Inferior parietal cortex (tissue), 1 donor: ENCODE data around the gene COL26A1.
"Not testable (repeated sequence)": the region's sequence is repeated elsewhere in the genome, so short reads cannot be mapped to it uniquely, and the experiment has no call there.

Experiments used
- DNase-seq: peaks from one replicate; pipeline ENCODE4 v3.0.0-alpha.2; 2016; ENCODE audit errors: extremely low spot score

The COL26A1 gene

GRCh38 chr7:101402081-101402779 is 39.6 kb downstream of the COL26A1 start:
- no peak for DNase-seq

DNA sequence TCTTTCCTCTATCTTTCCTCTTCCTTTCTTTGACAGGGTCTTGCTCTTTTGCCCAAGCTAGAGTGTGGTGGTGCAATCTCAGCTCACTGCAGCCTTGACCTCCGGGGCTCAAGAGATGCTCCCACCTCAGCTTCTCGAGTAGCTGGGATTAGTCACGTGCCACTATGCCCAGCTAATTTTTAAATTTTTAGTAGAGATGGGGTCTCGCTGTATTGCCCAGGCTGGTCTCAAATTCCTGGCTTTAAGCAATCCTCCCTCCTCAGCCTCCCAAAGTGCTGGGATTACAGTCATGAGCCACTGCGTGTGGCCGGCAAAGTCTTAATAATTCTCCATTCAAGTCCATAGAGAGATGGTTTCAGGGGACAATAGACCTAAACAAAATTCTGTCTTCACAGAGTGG is 40.2 kb downstream of the COL26A1 start:
- DNase-seq: no peak

DNA sequence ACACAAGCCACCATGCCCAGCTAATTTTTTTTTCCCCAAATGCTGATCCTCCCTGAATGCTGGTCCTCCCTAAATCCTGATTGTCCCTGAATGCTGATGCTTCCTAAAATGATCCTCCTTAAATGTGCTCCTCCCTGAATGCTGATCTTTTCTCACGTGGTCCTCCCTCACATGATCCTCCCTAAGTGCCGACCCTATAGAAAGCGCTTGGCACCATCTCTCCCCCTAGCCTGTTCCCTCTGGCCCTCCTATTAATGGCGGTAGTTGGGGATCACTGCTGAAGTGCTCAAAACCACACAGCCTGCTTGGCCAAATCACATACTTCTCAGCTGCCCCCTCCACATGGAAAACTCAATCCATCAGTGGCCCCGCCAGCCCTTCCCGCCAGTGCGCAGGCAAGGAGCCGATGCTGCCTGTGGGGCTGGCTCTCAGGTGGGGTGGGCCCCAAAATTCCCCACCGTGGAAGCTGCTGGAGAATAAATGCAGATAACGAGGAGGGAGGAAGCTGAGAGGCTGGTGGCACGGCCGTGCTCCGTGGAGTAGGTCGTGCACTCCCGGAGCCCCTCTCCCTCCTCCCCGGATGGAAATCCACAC is 42.9 kb downstream of the COL26A1 start:
- no peak for DNase-seq

DNA sequence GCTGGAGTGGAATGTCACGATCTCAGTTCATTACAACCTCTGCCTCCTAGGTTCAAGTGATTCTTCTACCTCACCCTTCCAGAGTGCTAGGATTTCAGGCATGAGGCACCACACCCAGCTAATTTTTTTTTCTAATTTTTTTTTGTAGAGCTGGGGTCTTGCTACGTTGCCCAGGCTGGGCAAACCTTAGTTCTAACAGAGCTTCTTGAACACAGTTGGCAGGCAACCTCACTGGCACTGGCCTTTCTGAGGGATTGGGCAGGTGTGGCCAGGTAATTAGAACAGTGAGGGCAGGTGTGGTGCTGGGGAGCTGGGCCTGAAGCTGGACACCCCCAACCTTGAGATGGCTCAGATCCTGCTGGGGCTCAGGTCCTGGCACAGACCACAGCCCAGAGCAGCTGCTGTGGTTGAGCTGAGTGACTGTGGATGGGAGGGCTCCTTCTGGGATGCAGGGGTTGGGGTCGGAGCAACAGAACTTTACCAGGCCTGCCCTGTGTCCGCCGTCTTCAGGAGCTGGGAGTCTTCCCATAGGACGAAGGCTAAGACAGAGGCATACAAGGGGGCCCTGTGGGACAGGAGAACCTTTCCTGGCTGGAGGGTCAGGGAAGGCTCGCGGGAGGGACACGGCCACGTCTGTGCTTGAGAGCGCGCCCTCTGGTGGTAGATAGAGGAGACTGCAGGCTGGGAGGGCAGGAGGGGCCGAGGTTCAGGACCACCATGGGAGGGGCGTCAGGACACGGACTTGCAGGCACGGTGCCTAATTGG is 48.2 kb downstream of the COL26A1 start:
- DNase-seq: no peak

- no peak for DNase-seq
Observed at GRCh38 chr7:101411508-101411874, 48.8 kb downstream of the COL26A1 start.

DNA sequence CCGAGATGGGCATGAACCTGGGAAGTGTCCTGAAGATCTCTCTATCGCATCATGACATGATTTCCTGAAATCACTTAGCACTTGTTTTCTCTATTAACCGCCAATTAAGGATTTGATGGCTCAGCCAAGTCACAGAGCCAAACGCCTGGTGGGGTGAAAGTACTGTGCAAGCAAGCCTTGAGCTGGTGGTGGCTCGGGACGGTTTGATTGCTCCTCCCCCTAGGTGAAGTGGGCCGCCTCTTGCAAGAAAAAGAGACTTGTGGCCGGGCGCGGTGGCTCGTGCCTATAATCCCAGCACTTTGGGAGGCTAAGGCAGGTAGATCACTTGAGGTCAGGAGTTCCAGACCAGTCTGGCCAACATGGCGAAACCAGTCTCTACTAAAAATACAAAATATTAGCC is 50.3 kb downstream of the COL26A1 start:
- no peak for DNase-seq

- DNase-seq: no peak
Observed at GRCh38 chr7:101418694-101419093, 56.0 kb downstream of the COL26A1 start.

- no peak for DNase-seq
Observed at GRCh38 chr7:101419831-101420230, 57.2 kb downstream of the COL26A1 start.

DNA sequence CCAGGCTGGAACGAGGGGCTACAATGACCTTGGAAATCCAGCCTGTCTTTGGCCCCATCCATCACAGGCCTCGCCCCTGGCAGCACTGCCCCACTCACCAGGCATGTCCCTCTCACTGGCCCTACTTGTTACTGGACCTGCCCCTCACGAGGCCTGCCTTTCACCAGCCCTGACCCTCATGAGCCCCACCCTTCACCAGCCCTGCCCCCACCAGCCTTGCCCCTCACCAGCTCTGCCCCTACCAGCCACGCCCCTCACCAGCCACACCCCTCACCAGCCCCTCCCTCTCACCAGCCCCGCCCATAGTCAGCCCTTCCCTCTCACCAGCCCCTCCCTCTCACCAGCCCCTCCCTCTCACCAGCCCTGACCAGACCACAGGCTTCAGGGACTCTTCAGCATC is 57.8 kb downstream of the COL26A1 start:
- DNase-seq: no peak

DNA sequence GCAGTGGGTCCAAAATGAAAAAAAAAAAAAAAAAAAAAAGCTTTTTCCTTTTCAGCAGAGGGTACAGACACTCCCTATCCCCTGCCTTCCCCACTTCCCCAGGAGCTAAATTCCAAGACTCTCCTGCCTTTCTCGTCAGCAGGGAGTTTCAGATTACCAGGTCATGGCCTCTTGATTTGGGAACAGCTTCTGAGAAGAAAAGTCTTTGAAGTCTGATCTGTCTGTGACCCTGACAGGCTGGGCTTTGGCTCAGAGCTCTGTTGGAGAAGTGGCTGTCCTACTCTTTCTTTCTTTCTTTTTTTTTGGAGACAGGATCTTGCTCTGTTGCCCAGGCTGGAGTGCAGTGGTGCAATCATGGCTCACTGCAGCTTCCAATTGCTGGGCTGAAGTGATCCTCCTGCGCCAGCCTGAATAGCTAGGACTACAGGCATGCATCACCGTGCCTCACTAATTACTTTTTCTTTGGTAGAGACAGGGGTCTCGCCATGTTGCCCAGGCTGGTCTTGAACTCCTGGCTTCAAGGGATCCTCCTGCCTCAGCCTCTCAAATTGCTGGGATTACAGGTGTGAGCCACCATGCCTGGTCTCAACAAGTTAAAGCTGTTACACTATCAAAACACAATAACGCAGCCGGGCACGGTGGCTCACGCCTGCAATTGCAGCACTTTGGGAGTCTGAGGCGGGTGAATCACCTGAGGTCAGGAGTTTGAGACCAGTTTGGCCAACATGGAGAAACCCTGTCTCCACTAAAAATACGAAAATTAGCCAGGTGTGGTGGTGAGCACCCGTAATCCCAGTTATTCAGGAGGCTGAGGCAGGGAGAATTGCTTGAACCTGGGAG is 59.9 kb downstream of the COL26A1 start:
- no peak for DNase-seq

DNA sequence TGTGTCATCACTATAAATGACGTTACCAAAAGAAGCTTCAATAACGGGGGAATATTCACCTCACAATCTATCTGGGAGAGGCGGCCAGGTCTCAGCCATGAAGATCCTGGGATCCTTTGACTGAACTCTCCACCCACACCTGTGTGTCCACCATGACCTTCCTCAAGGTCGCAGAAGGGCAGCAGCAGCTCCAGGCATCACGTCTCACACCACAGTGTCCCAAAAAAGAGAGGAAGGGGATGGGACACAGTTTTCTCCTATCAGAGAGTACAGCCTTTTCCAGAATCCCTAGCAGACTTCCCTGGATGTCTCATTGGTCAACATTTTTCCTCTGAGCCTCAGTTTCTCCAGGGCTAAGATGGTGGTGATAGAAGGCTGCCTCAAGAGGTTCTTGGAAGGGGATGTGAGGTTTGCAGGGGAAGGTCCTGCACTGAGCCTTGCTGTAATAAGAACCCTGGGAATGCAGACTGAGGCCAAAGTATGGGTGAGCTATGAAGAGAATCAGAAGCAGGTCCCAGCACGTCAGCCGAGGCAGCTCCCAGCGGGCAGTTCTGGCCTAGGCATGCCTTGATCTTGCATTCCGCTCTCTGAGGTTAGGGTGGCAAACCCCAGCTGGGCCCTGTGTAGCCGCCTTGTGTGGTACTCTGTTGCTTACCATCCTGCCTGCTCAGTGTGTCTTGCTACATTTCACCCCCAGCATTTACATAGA is 63.8 kb downstream of the COL26A1 start:
- DNase-seq: no peak

GRCh38 chr7:101428093-101428866 is 65.6 kb downstream of the COL26A1 start:
- no peak for DNase-seq

DNA sequence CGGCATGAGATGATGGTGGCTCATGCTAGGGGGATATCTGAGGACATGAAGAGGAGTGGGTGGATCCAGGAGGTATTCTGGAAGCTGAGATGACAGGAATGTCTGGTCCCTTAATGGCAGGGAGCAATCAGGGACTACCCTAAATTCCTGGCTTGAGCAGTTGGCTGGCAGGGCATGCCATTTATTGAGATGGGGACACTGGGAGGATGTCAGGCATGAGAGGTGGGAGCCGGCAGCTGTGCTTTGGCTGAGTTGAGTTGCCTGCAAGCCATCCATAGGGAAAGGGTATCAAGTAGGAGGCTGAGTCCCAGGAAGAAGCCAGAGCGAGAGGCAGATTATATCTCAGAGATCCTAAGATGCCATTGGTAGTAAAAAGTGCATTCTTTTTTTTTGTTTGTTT is 69.6 kb downstream of the COL26A1 start:
- DNase-seq: no peak

GRCh38 chr7:101433688-101434087 is 71.0 kb downstream of the COL26A1 start:
- DNase-seq: no peak

DNA sequence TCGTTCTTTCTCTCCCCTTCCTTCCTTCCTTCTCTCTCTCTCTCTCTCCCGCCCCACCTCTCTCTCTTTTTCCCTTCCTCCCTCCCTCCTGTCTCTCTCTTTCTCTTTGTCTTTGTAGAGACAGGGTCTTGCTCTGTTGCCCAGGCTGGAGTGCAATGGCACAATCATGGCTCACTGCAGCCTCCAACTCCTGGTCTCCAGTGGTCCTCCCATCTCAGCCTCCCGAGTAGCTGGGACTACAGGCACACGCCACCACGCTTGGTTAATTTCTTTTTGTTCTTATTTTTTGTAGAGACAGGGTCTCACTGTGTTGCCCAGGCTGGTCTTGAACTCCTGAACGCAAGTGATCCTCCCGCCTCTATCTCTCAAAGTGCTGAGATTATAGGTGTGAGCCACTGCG is 71.5 kb downstream of the COL26A1 start:
- DNase-seq: not testable (repeated sequence)

GRCh38 chr7:101435461-101436220 is 73.0 kb downstream of the COL26A1 start:
- no peak for DNase-seq

DNA sequence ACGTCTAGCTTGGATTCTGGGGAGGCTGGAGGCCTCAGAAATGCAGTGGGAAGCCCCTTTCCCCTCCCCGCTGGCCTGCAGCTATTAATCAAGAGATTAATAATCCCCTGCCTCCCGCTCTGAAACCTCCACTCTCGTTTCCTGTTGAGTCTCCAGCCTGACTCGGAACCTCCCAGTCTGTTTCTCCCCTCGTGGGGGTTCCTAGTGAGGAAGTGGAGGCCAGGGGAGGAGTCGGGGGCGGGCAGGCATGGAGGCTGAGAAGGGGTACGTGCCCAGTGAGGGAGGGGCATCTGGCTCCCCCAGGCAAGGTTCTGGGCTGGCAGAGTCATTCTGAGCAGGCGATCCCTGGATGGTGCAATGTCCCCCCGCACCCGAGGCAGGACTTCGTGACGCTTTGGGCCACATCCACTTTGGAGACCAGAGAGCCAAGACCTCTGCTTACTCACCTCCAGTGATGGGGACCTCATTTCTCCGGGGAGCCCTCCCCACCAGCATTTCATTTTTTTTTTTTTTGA is 73.6 kb downstream of the COL26A1 start:
- DNase-seq: no peak

DNA sequence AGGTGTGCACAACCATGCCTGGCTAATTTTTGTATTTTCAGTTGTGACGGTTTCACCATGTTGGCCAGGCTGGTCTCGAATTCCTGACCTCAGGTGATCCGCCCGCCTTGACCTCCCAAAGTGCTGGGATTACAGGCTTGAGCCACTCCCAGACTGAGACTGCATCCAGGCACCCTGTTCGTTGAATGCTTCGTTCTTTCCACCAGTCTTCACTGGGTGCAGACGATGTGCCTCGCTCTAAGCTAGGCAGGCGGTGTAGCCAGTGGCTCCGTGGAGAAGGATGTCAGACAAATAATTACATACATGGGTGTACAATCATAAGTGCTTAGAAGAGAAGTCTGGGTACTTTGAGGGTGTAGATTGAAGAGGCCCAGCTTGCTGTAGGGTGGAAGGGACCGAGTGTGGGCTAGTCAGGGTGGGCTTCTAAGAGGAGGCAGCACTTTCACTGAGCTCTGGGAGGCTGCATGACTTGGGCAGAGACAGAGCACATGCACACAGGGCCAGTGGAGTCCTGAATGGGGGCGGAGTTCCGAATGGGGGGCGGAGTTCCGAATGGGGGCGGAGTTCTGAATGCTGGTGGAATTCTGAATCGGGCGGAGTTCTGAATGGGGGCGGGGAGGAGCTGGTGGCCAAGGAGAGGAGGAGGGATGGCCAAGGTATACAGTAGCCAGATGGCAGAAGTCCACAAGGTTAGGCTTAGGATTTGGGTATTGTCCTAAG is 74.3 kb downstream of the COL26A1 start:
- DNase-seq: no peak

- no peak for DNase-seq
Observed at GRCh38 chr7:101441890-101442289, 79.2 kb downstream of the COL26A1 start.
